ENCODE results near the gene SAPCD2.

- TF ChIP-seq ZFP36 (IDR thresholded peaks at IDR 0.05; ENCODE audit: low read depth, low read length, partially characterized antibody) (no peak), SMAD4 (CRISPR knock-in tag; conservative IDR thresholded peaks at IDR 0.05) (no peak), HNRNPH1 (optimal IDR thresholded peaks at IDR 0.05; ENCODE audit: low read depth, low read length) (no peak), ZNF655 (CRISPR knock-in tag; IDR thresholded peaks at IDR 0.05) (no peak), ARID3A (IDR thresholded peaks at IDR 0.05; ENCODE audit: borderline replicate concordance, low read depth, low read length) (no peak), PHTF2 (CRISPR knock-in tag; IDR thresholded peaks at IDR 0.05) (no peak), CBX1 (IDR thresholded peaks at IDR 0.05; ENCODE audit: low read depth) (no peak)
Measured at GRCh38 chr9:137022662-137023008, 47.7 kb downstream of the SAPCD2 start.

All from K562 (cell line).